ENCODE results near the gene HEPN1.

Gene HEPN1

DNA sequence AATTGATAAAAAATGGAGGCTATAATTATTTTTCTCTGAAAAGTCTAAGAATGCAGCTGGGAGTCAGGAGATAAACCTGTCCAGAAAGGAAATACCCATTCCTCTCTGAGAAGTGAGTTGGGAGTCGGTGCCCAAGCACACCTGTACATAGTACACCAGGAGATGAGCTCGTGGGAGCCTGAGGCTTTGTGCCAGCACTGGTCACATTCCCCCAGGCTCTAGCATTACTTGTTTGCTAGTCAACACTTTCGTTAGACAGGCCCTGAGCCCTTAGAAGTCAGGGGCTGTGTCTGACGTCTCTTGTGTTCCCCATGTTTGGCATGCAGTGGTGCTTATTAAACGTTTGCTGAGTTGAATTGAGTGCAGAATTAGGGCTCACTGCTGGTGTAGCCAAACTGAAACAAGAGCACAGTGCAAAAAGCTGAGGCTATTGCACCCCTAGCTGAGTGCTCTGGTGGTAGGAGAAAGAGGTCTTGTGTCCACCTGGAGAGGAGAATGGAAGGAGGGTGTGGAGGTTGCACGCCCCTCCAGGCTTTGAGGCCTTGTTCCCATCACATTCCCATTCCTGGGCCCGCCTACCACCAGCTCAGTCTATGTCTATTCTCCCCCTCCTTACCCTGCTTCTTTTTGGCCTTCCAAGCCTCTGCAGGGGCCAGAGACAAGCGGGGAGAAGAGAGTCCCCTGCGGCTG lies 28.2 kb upstream of the HEPN1 start:
- no peak for TF ChIP-seq GATA2 (IDR thresholded peaks at IDR 0.05; ENCODE audit: low read depth, low read length)
- no peak for TF ChIP-seq GATA3 (IDR thresholded peaks at IDR 0.05; ENCODE audit: low read depth, low read length)

DNA sequence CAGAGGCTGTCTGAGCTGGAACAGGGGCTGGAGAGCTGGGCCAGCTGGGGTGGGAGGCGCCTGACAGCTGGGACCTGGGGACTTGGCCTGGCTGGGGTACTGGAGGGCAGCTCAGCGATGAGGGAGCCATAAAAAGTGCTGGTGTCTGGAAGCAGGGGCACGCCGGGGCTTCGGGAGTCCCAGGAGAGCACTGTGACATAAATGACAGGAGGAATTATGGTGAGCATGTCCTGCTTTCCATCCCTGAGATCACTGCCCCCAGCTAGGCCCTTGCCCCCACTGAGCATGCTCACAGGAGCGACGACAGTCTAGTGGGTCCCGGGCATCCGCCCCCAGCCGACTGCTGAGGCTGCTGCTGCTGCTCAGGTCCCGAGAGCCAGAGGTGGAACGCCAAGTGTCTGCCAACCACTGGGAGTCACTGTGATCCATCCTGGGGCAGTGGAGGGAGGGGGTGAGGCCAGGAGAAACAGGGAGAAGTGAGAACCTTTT lies 27.6 kb upstream of the HEPN1 start:
- TF ChIP-seq GATA2 (IDR thresholded peaks at IDR 0.05; ENCODE audit: low read depth, low read length), result no peak
- no peak for TF ChIP-seq GATA3 (IDR thresholded peaks at IDR 0.05; ENCODE audit: low read depth, low read length)

- no peak for TF ChIP-seq GATA3 (IDR thresholded peaks at IDR 0.05; ENCODE audit: low read depth, low read length)
These were observed 26.9 kb upstream of the HEPN1 start for GRCh38 chr11:124892146-124892545.

- TF ChIP-seq GATA2 (IDR thresholded peaks at IDR 0.05; ENCODE audit: low read depth, low read length) (no peak), GATA3 (IDR thresholded peaks at IDR 0.05; ENCODE audit: low read depth, low read length) (no peak)
These were observed 26.1 kb upstream of the HEPN1 start for GRCh38 chr11:124892750-124893454.

DNA sequence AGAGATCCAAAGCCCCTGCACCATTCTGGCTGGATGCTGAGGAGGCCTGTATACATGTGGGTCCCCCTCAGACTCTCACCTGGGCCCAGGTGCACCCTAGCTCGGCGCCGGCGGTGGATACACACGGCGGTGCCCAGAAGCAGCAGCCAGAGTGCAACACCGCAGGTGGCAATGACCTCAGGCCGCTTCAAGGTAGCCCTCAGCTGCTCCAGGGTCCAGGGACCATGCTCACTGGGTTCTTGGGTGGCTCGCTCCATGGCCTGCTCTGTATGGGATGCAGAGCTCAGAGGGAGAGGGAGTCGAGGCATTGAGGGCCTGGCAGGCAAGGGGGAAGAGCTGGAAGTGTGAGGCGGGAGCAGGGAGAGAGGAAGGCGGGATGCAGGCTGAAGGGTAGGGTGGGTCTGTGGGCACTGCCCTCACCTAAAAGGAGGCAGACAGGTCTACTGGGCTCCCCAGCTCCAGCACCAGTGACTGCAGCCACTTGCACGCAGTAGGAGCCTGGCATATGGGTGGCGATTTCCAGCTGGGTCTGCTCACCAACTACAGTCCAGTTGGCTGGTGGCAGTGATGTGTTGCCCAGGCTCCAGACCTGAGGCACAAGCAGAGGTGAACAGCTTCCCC lies 25.2 kb upstream of the HEPN1 start:
- TF ChIP-seq GATA2 (IDR thresholded peaks at IDR 0.05; ENCODE audit: low read depth, low read length) (no peak), GATA3 (IDR thresholded peaks at IDR 0.05; ENCODE audit: low read depth, low read length) (no peak)

- TF ChIP-seq GATA3 (IDR thresholded peaks at IDR 0.05; ENCODE audit: low read depth, low read length), result no peak
- TF ChIP-seq GATA2 (IDR thresholded peaks at IDR 0.05; ENCODE audit: low read depth, low read length), result no peak
These were observed 24.2 kb upstream of the HEPN1 start for GRCh38 chr11:124894606-124895430.

- TF ChIP-seq GATA3 (IDR thresholded peaks at IDR 0.05; ENCODE audit: low read depth, low read length) (no peak), GATA2 (IDR thresholded peaks at IDR 0.05; ENCODE audit: low read depth, low read length) (no peak)
These were observed 23.5 kb upstream of the HEPN1 start for GRCh38 chr11:124895471-124895971.

DNA sequence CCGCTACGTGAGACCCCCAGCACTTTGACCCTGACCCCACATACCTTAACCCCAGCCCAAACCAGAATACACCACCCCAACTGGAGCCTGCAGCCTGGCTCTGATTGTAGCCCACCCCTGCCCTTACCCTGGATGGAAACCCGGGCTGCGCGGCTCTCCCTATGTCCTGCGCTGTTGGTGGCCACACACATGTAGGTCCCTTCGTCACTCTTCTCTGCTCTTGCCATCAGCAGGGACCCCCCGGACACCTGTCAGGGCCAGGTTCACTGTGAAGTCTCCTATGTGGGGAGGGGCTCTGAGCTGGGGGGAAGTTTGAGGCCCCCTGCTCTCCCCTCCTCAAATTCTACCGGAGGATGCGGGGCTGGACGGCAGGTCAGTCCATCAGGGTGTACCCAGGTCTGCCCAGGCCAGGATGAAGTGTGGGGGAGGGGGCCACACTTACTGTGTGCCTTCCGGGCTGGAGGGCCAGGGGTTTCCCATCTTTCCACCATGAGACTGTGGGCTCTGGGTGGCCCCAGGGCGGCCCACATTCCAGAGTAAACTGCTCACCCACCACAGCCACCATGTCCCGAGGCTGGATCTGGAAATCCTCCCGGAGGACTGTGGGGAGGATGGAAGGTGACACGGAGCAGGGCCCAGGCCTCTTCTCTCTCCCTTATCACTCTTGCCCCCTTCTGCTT lies 22.8 kb upstream of the HEPN1 start:
- TF ChIP-seq GATA2 (IDR thresholded peaks at IDR 0.05; ENCODE audit: low read depth, low read length), result no peak
- no peak for TF ChIP-seq GATA3 (IDR thresholded peaks at IDR 0.05; ENCODE audit: low read depth, low read length)

DNA sequence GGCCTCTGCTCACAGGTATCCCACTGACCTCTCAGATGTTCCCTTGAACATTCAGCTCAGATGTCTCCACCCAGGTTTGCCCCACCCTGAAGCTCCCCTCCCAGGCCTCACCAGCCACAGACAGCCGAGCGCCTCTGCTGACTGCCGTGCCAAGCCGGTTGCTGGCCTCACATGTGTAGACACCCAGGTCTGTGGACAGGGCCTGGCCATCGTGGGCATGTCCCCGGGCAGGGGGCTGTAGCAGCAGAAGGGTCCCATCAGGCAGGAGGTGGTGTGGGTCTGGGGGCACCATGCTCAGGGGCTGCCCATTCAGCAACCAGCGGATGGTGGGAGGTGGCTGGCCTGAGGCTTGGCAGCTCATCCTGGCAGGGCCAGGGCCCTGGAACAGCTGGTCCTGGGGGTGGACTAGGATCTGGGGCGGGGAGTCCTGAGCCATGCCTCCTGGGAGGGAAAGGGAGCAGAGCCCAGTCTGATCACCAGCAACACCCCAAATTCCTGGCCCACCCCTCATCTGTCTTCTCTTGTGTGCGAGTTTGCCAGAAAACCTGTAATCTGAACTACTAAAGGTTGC lies 22.1 kb upstream of the HEPN1 start:
- TF ChIP-seq GATA2 (IDR thresholded peaks at IDR 0.05; ENCODE audit: low read depth, low read length), result no peak
- TF ChIP-seq GATA3 (IDR thresholded peaks at IDR 0.05; ENCODE audit: low read depth, low read length), result no peak

DNA sequence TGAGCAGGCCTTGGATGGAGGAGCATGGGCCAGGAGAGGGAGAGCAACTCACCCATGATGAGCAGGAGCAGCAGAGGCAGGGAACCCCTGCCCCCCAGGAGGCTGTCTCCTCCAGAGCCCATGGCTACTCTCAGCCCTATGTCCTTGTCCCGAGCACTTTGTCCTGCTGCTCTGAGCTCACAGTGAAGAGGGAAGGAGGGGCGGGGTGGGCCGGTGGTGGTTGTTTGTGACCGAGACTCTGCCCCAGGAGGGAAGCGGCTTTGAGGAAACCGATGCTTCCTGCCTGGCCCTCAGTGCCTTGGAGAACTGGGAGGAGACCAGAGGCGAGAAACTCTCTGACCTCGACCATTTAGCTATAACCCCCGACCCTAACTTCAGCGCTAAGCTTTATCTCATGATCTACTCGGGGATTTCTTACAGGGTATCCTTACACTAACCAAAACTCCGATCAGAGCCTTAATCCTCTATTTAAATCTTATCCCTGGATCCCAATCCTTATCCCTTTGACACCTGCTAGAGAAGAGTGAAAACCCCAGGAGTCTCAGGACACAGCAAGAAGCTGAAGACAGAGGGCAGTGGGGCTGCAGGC lies 21.3 kb upstream of the HEPN1 start, which contains the start of gene ROBO4:
TSS of gene ROBO4 (minus strand) at position 192 of the 589 bp plus-strand sequence. CDS start at position 122, 70 bp downstream.
- TF ChIP-seq GATA3 (IDR thresholded peaks at IDR 0.05; ENCODE audit: low read depth, low read length) (no peak), GATA2 (IDR thresholded peaks at IDR 0.05; ENCODE audit: low read depth, low read length) (no peak)

- TF ChIP-seq GATA3 (IDR thresholded peaks at IDR 0.05; ENCODE audit: low read depth, low read length), result no peak
- no peak for TF ChIP-seq GATA2 (IDR thresholded peaks at IDR 0.05; ENCODE audit: low read depth, low read length)
These were observed 20.8 kb upstream of the HEPN1 start for GRCh38 chr11:124898263-124898680.

DNA sequence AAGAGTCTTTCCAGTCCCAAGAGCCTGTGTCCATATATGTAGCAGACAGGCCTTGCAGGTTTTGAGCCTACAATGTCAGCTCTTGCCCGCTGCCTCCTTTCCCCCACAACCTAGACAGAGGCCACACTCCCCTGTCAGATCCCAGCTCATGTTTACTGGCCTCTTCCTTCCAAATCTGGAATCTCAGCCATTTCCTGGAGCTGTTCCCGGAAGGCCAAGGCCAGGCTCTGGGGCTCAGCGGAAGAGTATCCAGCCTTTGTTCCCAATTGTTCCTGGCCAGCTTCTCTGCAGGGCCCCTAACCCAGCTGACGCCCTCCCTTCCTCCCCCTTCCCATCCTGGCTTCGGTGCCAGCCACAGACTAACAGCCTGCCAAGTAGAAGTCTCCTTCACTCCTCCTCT lies 20.3 kb upstream of the HEPN1 start:
- TF ChIP-seq GATA3 (IDR thresholded peaks at IDR 0.05; ENCODE audit: low read depth, low read length) (no peak), GATA2 (IDR thresholded peaks at IDR 0.05; ENCODE audit: low read depth, low read length) (no peak)

All from SH-SY5Y (cell line).